IPS DF 6.9 (cell line): ENCODE results near the gene HBG2.
A peak's percentile ranks its signal among the peaks of the same experiment; 100 is the strongest.

Source experiments
- DNase-seq: peaks from one replicate; pipeline ENCODE4 v3.0.0-alpha.2; 2013; ENCODE audit warnings: low read depth, low spot score
- H3K27ac ChIP-seq: one replicate; pipeline ENCODE4 v1.5.1; 2013; ENCODE audit warnings: low read length, control low read depth
- H3K27me3 ChIP-seq: 2 replicates; pipeline ENCODE4 v1.6.1; 2013; ENCODE audit warnings: mild to moderate bottlenecking, low read length; ENCODE audit not compliant: control insufficient read depth, insufficient read depth
- H3K36me3 ChIP-seq: 2 replicates; pipeline ENCODE4 v1.6.1; 2013; ENCODE audit warnings: low read length; ENCODE audit not compliant: control insufficient read depth, insufficient read depth
- H3K4me1 ChIP-seq: 2 replicates; pipeline ENCODE4 v1.6.1; 2013; ENCODE audit warnings: low read length; ENCODE audit not compliant: control insufficient read depth, insufficient read depth
- H3K4me3 ChIP-seq: 2 replicates; pipeline ENCODE4 v1.5.1; 2013; ENCODE audit warnings: mild to moderate bottlenecking, low read length
- H3K9me3 ChIP-seq: 2 replicates; pipeline ENCODE4 v1.6.1; 2013; ENCODE audit warnings: low read length, inconsistent platforms; ENCODE audit not compliant: control insufficient read depth, insufficient read depth
- WGBS: extraction: QIAGEN DNeasy Blood & Tissue Kit; methylation state at CpG from one replicate; pipeline ENCODE4 v1.1.7; 2013; ENCODE audit warnings: mixed read lengths, missing lambda C conversion rate; ENCODE audit not compliant: insufficient read length, insufficient coverage; 5-methylcytosine and 5-hydroxymethylcytosine counted together

Gene HBG2

DNA sequence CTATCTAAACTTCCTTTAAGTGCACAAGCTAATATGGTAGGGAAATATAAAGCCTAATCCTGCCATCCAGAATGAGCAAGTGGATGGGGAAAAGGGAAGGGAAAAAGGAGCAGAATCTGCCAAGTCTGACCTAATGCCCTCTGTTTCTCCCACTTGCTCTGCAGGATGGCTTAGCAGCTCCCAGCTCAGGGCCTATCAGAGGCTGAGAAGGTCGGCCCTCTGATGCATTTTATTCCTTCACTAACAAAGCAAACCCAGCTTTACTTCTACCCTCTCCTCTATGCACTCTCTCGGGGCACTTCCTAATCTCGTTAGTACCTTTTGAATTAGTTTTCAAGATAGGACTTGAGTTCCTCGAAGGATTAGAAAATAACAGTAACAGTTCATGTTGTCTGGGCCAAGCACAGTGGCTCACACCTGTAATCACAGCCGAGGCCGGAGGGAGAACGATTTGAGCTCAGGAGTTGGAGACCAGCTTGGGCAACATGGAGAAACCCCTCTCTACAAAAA lies 44.1 kb downstream of the HBG2 start:
- H3K9me3 ChIP-seq, result no peaks in the 10 kb centered on the region

DNA sequence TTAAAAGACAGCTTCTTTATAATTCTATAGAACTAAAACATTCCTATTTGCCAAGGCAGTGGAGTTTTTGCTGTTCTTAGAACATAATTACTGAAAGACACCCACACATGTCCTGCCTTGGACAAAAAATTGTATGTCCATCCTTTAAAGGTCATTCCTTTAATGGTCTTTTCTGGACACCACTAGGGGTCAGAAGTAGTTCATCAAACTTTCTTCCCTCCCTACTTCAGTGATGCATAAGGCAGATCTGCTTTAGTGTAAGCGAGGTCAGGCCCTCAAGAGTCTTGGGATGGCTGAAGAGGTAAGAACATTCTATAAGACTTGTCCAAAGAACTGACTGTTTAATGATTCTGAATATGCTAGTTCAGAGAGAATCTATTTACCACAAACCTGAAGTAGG lies 49.8 kb downstream of the HBG2 start:
- H3K36me3 ChIP-seq, result no peaks in the 10 kb centered on the region
- H3K27me3 ChIP-seq, result no peaks in the 10 kb centered on the region
- peak; percentile 20 for DNase-seq
- no peak overlapping the region for H3K4me3 ChIP-seq
- no peak overlapping the region for H3K27ac ChIP-seq
- H3K4me1 ChIP-seq, result no peaks in the 10 kb centered on the region
- no peaks in the 10 kb centered on the region for H3K9me3 ChIP-seq
- no CpG with 5 or more reads among the region's 1 CpG for WGBS

More for the DNA sequence above, 44.1 kb downstream of the HBG2 start:
- no peaks in the 10 kb centered on the region for H3K4me1 ChIP-seq
- no peak overlapping the region for H3K4me3 ChIP-seq
- no peak for DNase-seq
- no peaks in the 10 kb centered on the region for H3K36me3 ChIP-seq
- WGBS, result no CpG with 5 or more reads among the region's 7 CpGs
- H3K27ac ChIP-seq, result no peak overlapping the region
- no peaks in the 10 kb centered on the region; the same call in 1 of the 2 replicates for H3K27me3 ChIP-seq

DNA sequence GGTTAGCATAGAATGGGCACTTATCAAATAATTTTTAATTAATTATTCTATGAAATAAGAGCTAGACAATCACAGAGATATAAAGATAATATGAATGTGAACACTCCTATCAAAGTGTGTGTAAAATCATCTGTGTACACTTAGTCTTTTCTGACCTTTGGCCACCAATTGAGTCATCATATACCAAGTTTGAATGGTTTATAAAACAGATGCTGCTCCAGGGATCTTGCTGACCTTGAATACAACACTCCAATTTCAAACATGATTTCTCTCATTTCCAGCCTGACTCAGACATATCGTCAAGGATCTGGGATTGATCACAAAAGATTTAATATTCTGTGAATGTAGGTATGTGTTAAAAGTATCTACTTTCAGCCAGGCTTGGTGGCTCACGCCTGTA lies 51.2 kb downstream of the HBG2 start:
- no peak for DNase-seq
- H3K27ac ChIP-seq, result no peak overlapping the region
- WGBS, result no CpG with 5 or more reads among the region's 2 CpGs

More for the DNA sequence above, 51.2 kb downstream of the HBG2 start:
- H3K9me3 ChIP-seq, result no peaks in the 10 kb centered on the region
- no peaks in the 10 kb centered on the region for H3K27me3 ChIP-seq
- no peaks in the 10 kb centered on the region for H3K4me1 ChIP-seq
- no peaks in the 10 kb centered on the region for H3K36me3 ChIP-seq
- H3K4me3 ChIP-seq, result no peak overlapping the region
